ENCODE data around the gene CAMTA1. TPM values are rescaled to one million over a fixed set of nuclear protein-coding genes. Genes with fewer than 3 reads are reported as not detected.

CAMTA1 gene
- total RNA-seq, 1 donor from 2014 or later = 77.6 TPM

- Mint-ChIP-seq H3K27ac (ENCODE audit: unreplicated experiment) (no peak overlapping the region), H3K4me1 (ENCODE audit: low read depth, unreplicated experiment) (no peaks in the 10 kb centered on the region), H3K4me3 (ENCODE audit: unreplicated experiment) (no peak overlapping the region), H3K36me3 (ENCODE audit: low read depth, unreplicated experiment) (no peaks in the 10 kb centered on the region), H3K9me3 (ENCODE audit: unreplicated experiment) (no peaks in the 10 kb centered on the region), H3K27me3 (ENCODE audit: low read depth, unreplicated experiment) (peaks cover 20% of the 10 kb centered on the region)
- Histone ChIP-seq H3K4me2 (ENCODE audit: low read length) (no peak overlapping the region), H2AFZ (ENCODE audit: low read depth, low read length) (no peak overlapping the region), H3K9me3 (ENCODE audit: insufficient read depth, low read depth, low read length) (no peaks in the 10 kb centered on the region), H3K27ac (ENCODE audit: low read depth, low read length) (no peak overlapping the region), H3K4me1 (ENCODE audit: insufficient read depth, low read length) (peaks cover 16% of the 10 kb centered on the region), H3K9ac (ENCODE audit: low read length) (no peak overlapping the region), H3K36me3 (ENCODE audit: insufficient read depth, low read length) (no peaks in the 10 kb centered on the region), H3K27me3 (ENCODE audit: insufficient read depth, low read length) (no peaks in the 10 kb centered on the region), H3K79me2 (ENCODE audit: insufficient read depth, low read length) (no peaks in the 10 kb centered on the region), H4K20me1 (ENCODE audit: insufficient read depth, low read length) (no peaks in the 10 kb centered on the region), H3K4me3 (ENCODE audit: insufficient read depth, low read depth, low read length) (no peak overlapping the region)
- TF ChIP-seq EZH2 (IDR thresholded peaks at IDR 0.05; ENCODE audit: insufficient read depth, low read length) = no peak
- no peak for TF ChIP-seq CTCF (IDR thresholded peaks at IDR 0.05; ENCODE audit: insufficient read depth, low read depth, low read length)
- DNase-seq (ENCODE audit: low read depth) (no peak), FAIRE-seq (no peak)
Measured at GRCh38 chr1:7664147-7664892, 879.1 kb downstream of the CAMTA1 start.

- H3K4me3 ChIP-seq (ENCODE audit: insufficient read depth, low read depth, low read length) = no peak overlapping the region
- H4K20me1 ChIP-seq (ENCODE audit: insufficient read depth, low read length) = no peaks in the 10 kb centered on the region
- H3K4me1 Mint-ChIP-seq (ENCODE audit: low read depth, unreplicated experiment) = no peaks in the 10 kb centered on the region
- H3K27me3 ChIP-seq (ENCODE audit: insufficient read depth, low read length) = no peaks in the 10 kb centered on the region
- H3K36me3 Mint-ChIP-seq (ENCODE audit: low read depth, unreplicated experiment) = no peaks in the 10 kb centered on the region
- TF ChIP-seq CTCF (IDR thresholded peaks at IDR 0.05; ENCODE audit: insufficient read depth, low read depth, low read length) (no peak), EZH2 (IDR thresholded peaks at IDR 0.05; ENCODE audit: insufficient read depth, low read length) (no peak)
- no peak for FAIRE-seq
- DNase-seq (ENCODE audit: low read depth) = no peak
- H3K9ac ChIP-seq (ENCODE audit: low read length) = no peak overlapping the region
- H3K36me3 ChIP-seq (ENCODE audit: insufficient read depth, low read length) = no peaks in the 10 kb centered on the region
- no peaks in the 10 kb centered on the region for H3K9me3 Mint-ChIP-seq (ENCODE audit: unreplicated experiment)
- peaks cover 20% of the 10 kb centered on the region for H3K27me3 Mint-ChIP-seq (ENCODE audit: low read depth, unreplicated experiment)
- H3K27ac Mint-ChIP-seq (ENCODE audit: unreplicated experiment) = no peak overlapping the region
- H3K9me3 ChIP-seq (ENCODE audit: insufficient read depth, low read depth, low read length) = no peaks in the 10 kb centered on the region
- H3K4me2 ChIP-seq (ENCODE audit: low read length) = no peak overlapping the region
- no peaks in the 10 kb centered on the region for H3K79me2 ChIP-seq (ENCODE audit: insufficient read depth, low read length)
- no peak overlapping the region for H2AFZ ChIP-seq (ENCODE audit: low read depth, low read length)
- peaks cover 16% of the 10 kb centered on the region for H3K4me1 ChIP-seq (ENCODE audit: insufficient read depth, low read length)
- H3K4me3 Mint-ChIP-seq (ENCODE audit: unreplicated experiment) = no peak overlapping the region
- no peak overlapping the region for H3K27ac ChIP-seq (ENCODE audit: low read depth, low read length)
Measured at GRCh38 chr1:7664893-7665250, 879.6 kb downstream of the CAMTA1 start.

DNA sequence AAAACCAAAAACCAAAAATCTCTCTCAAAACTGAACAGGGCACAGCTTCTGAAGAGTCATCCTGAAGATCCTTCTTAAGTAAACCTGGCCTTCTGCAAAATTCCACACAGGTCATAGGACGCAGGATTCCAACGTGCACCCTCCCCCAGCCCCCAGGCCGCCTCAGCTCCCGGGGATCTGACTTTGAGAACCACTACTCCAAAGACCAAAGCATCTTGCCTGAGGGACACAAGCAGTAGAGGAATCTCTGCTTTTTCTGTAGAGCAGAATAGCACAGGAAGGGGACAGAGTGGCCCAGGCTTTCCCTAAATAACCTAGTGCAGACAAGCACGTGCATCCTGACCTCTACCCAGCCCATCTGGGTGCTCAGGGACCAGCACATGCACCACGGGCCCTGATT, 881.0 kb downstream of the CAMTA1 start:
- Histone ChIP-seq H3K4me1 (ENCODE audit: insufficient read depth, low read length) (peaks cover 16% of the 10 kb centered on the region), H2AFZ (ENCODE audit: low read depth, low read length) (no peak overlapping the region), H3K27ac (ENCODE audit: low read depth, low read length) (no peak overlapping the region), H3K79me2 (ENCODE audit: insufficient read depth, low read length) (no peaks in the 10 kb centered on the region), H3K9ac (ENCODE audit: low read length) (no peak overlapping the region), H3K4me3 (ENCODE audit: insufficient read depth, low read depth, low read length) (no peak overlapping the region), H3K36me3 (ENCODE audit: insufficient read depth, low read length) (no peaks in the 10 kb centered on the region), H4K20me1 (ENCODE audit: insufficient read depth, low read length) (no peaks in the 10 kb centered on the region), H3K9me3 (ENCODE audit: insufficient read depth, low read depth, low read length) (no peaks in the 10 kb centered on the region), H3K27me3 (ENCODE audit: insufficient read depth, low read length) (no peaks in the 10 kb centered on the region), H3K4me2 (ENCODE audit: low read length) (no peak overlapping the region)
- DNase-seq (ENCODE audit: low read depth) (no peak), FAIRE-seq (no peak)
- no peak overlapping the region for H3K27ac Mint-ChIP-seq (ENCODE audit: unreplicated experiment)
- peaks cover 26% of the 10 kb centered on the region for H3K27me3 Mint-ChIP-seq (ENCODE audit: low read depth, unreplicated experiment)
- no peaks in the 10 kb centered on the region for H3K4me1 Mint-ChIP-seq (ENCODE audit: low read depth, unreplicated experiment)
- TF ChIP-seq CTCF (IDR thresholded peaks at IDR 0.05; ENCODE audit: insufficient read depth, low read depth, low read length) (no peak), EZH2 (IDR thresholded peaks at IDR 0.05; ENCODE audit: insufficient read depth, low read length) (no peak)
- H3K4me3 Mint-ChIP-seq (ENCODE audit: unreplicated experiment) = no peak overlapping the region
- no peaks in the 10 kb centered on the region for H3K9me3 Mint-ChIP-seq (ENCODE audit: unreplicated experiment)
- H3K36me3 Mint-ChIP-seq (ENCODE audit: low read depth, unreplicated experiment) = no peaks in the 10 kb centered on the region

Data from astrocyte (in vitro differentiated cells and primary cell).